Endothelial cell of umbilical vein (primary cell): ENCODE results near the gene FRYL.

Experiments used
- EZH2 ChIP-seq: IDR thresholded peaks from 2 replicates; pipeline ENCODE4 v1.6.1; 2012; ENCODE audit warnings: borderline replicate concordance, low read depth, mild to moderate bottlenecking, moderate library complexity, low read length, inconsistent platforms; ENCODE audit not compliant: severe bottlenecking
- FOS ChIP-seq: IDR thresholded peaks from 2 replicates; pipeline ENCODE4 v1.6.1; 2011; ENCODE audit warnings: mild to moderate bottlenecking, low read length, moderate library complexity, borderline replicate concordance; ENCODE audit not compliant: insufficient read depth
- GATA2 ChIP-seq: IDR thresholded peaks from 2 replicates; pipeline ENCODE4 v1.7.0; 2011; ENCODE audit warnings: low read depth, mild to moderate bottlenecking, moderate library complexity, mixed read lengths, low read length; ENCODE audit not compliant: insufficient read length, insufficient read depth
- JUN ChIP-seq: IDR thresholded peaks from 2 replicates; pipeline ENCODE4 v1.6.1; 2011; ENCODE audit warnings: borderline replicate concordance, low read depth; ENCODE audit not compliant: insufficient read length, insufficient read depth
- POLR2A ChIP-seq: IDR thresholded peaks from 2 replicates; pipeline ENCODE4 v1.6.1; 2012; ENCODE audit warnings: low read depth, mild to moderate bottlenecking, control low read depth, low read length
- POLR2AphosphoS5 ChIP-seq: IDR thresholded peaks from 2 replicates; pipeline ENCODE4 v1.6.1; 2012; ENCODE audit warnings: low read depth, mild to moderate bottlenecking, control low read depth, low read length, moderate library complexity; ENCODE audit not compliant: insufficient read depth
- TF ChIP-seq, protein P1 (sequence below), 2 donors: IDR thresholded peaks; 1 replicate in 1 of 2; 2 replicates in 1 of 2; pipeline ENCODE4 v1.5.1; 2011; ENCODE audit warnings: low read length in 2 of 2, mild to moderate bottlenecking in 2 of 2, moderate library complexity in 2 of 2, control low read depth in 1 of 2, inconsistent platforms in 1 of 2, low read depth in 1 of 2; ENCODE audit not compliant: insufficient read depth in 1 of 2; ENCODE audit errors: extremely low read depth in 1 of 2
- TF ChIP-seq, protein P2 (sequence below): IDR thresholded peaks from 2 replicates; pipeline ENCODE4 v1.6.1; 2011; ENCODE audit not compliant: insufficient read depth, insufficient read length

DNA sequence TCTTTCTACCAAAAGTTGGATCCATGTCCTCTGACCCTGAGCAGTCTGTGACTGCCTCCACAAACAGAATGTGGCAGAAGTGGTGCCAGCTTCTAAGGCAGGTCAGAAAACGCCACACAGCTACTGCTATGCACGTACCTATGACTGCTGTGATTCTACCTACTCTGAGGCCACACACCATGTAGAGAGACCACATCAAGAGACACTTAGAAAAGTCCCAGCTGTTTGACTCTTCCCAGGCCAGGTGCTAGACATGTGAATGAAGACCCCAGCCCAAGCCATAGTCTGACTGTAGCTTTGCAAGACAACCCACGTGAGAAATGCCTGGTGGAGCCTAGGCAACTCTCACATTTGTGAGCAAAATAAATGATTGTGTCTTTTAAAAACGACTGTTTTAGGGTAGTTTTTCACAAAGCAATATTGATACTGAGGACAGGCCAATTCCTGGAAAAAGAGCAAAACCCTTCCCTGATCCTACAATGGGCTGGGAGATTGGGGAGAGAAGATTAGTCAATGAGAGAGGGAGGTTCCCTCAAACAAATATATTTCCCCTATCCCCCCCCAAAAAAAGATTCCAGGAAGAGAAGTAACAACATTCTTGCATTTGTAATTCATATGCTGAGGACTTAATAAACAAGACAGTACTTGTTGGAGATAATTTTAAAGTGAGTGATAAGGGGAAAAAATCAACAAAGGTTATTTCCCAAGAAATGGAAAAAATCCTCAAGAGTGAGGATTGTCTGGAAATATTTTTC, 33.3 kb downstream of the FRYL start:
- no peak for TF ChIP-seq EZH2
- TF ChIP-seq JUN: no peak
- TF ChIP-seq, protein P1, sequence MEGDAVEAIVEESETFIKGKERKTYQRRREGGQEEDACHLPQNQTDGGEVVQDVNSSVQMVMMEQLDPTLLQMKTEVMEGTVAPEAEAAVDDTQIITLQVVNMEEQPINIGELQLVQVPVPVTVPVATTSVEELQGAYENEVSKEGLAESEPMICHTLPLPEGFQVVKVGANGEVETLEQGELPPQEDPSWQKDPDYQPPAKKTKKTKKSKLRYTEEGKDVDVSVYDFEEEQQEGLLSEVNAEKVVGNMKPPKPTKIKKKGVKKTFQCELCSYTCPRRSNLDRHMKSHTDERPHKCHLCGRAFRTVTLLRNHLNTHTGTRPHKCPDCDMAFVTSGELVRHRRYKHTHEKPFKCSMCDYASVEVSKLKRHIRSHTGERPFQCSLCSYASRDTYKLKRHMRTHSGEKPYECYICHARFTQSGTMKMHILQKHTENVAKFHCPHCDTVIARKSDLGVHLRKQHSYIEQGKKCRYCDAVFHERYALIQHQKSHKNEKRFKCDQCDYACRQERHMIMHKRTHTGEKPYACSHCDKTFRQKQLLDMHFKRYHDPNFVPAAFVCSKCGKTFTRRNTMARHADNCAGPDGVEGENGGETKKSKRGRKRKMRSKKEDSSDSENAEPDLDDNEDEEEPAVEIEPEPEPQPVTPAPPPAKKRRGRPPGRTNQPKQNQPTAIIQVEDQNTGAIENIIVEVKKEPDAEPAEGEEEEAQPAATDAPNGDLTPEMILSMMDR (IDR thresholded peaks at IDR 0.05; ENCODE audit: extremely low read depth in 1 of 2, insufficient read depth in 1 of 2, low read depth in 1 of 2, low read length in 2 of 2): no peak
- TF ChIP-seq FOS: no peak
- no peak for TF ChIP-seq POLR2A
- TF ChIP-seq GATA2: no peak
- no peak for TF ChIP-seq POLR2AphosphoS5
- TF ChIP-seq, protein P2, sequence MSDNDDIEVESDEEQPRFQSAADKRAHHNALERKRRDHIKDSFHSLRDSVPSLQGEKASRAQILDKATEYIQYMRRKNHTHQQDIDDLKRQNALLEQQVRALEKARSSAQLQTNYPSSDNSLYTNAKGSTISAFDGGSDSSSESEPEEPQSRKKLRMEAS: no peak
